Right kidney (tissue), 9 donors: ENCODE data around the gene GSTM4.

ENCODE experiments used
- DNase-seq: peaks from one replicate; pipeline ENCODE4 v3.0.0-alpha.2; 2016
- long read RNA-seq, 8 donors: transcript quantifications; one replicate each; lab custom pipeline, GENCODE V29; 2026

Gene GSTM4
- long read RNA-seq, donor 1, transcript GSTM4-204 (8 exons, 1,412 nt): major isoform, 20 of 25 reads
- long read RNA-seq, donor 1, partial matches to known transcripts: 0 of 25 reads
- long read RNA-seq, donor 1, other reads (novel, unspliced or antisense): 0 of 25 reads
- long read RNA-seq, donor 2, partial matches to known transcripts: 0 of 7 reads
- long read RNA-seq, donor 2, other reads (novel, unspliced or antisense): 0 of 7 reads
- long read RNA-seq, donor 3, transcript GSTM4-204 (8 exons, 1,412 nt): major isoform, 8 of 14 reads
- long read RNA-seq, donor 3, partial matches to known transcripts: 0 of 14 reads
- long read RNA-seq, donor 3, other reads (novel, unspliced or antisense): 0 of 14 reads
- long read RNA-seq, donor 4, transcript GSTM4-204 (8 exons, 1,412 nt): major isoform, 17 of 198 reads
- long read RNA-seq, donor 4, partial matches to known transcripts: 98 of 198 reads
- long read RNA-seq, donor 4, other reads (novel, unspliced or antisense): 81 of 198 reads
- long read RNA-seq, donor 5, transcript GSTM4-204 (8 exons, 1,412 nt): major isoform, 19 of 25 reads
- long read RNA-seq, donor 5, partial matches to known transcripts: 0 of 25 reads
- long read RNA-seq, donor 5, other reads (novel, unspliced or antisense): 0 of 25 reads
- long read RNA-seq, donor 6, transcript GSTM4-204 (8 exons, 1,412 nt): major isoform, 10 of 27 reads
- long read RNA-seq, donor 6, partial matches to known transcripts: 10 of 27 reads
- long read RNA-seq, donor 6, other reads (novel, unspliced or antisense): 0 of 27 reads
- long read RNA-seq, donor 7, transcript GSTM4-204 (8 exons, 1,412 nt): major isoform, 28 of 54 reads
- long read RNA-seq, donor 7, transcript GSTM4-201 (8 exons, 1,321 nt): minor isoform, 8 of 54 reads
- long read RNA-seq, donor 7, partial matches to known transcripts: 15 of 54 reads
- long read RNA-seq, donor 7, other reads (novel, unspliced or antisense): 0 of 54 reads
- long read RNA-seq, donor 8, transcript GSTM4-204 (8 exons, 1,412 nt): major isoform, 22 of 25 reads
- long read RNA-seq, donor 8, partial matches to known transcripts: 0 of 25 reads
- long read RNA-seq, donor 8, other reads (novel, unspliced or antisense): 0 of 25 reads

GRCh38 chr1:109655615-109656519 is at the start of gene GSTM4:
Gene GSTM4, plus strand, starts transcription at chr1:109656099. Its CDS starts 291 bp downstream, at chr1:109656390.
- peak; percentile 91 for DNase-seq

- no peak for DNase-seq
Measured at GRCh38 chr1:109609881-109610280, 46.0 kb upstream of the GSTM4 start.

GRCh38 chr1:109610609-109611307 is 45.1 kb upstream of the GSTM4 start:
- DNase-seq: no peak

GRCh38 chr1:109611308-109611990 is 44.5 kb upstream of the GSTM4 start:
- DNase-seq: no peak

- no peak for DNase-seq
Measured at GRCh38 chr1:109613361-109614147, 42.3 kb upstream of the GSTM4 start.

GRCh38 chr1:109615879-109616278 is 40.0 kb upstream of the GSTM4 start:
- DNase-seq: no peak

- no peak for DNase-seq
Measured at GRCh38 chr1:109616391-109616790, 39.5 kb upstream of the GSTM4 start.

- no peak for DNase-seq
Measured at GRCh38 chr1:109617291-109617801, 38.6 kb upstream of the GSTM4 start.

GRCh38 chr1:109618661-109619575 is 37.0 kb upstream of the GSTM4 start:
- DNase-seq: no peak

- DNase-seq: peak; percentile 80
Measured at GRCh38 chr1:109619576-109620400, 36.1 kb upstream of the GSTM4 start, which contains the start of the genes AMPD2 and GNAT2. Gene AMPD2, plus strand, starts transcription at chr1:109619837. Its CDS starts 1,339 bp downstream, at chr1:109621176. Gene GNAT2, minus strand, starts transcription at chr1:109619616. Its CDS starts 6,746 bp downstream, at chr1:109612870.

- DNase-seq: peak; percentile 78
Measured at GRCh38 chr1:109620401-109620791, 35.5 kb upstream of the GSTM4 start.

GRCh38 chr1:109620841-109621286 is 35.0 kb upstream of the GSTM4 start:
- DNase-seq: peak; percentile 69

GRCh38 chr1:109621379-109622136 is 34.3 kb upstream of the GSTM4 start:
- no peak for DNase-seq

GRCh38 chr1:109622137-109622892 is 33.6 kb upstream of the GSTM4 start:
- no peak for DNase-seq

- DNase-seq: peak; percentile 1
Measured at GRCh38 chr1:109622895-109623294, 33.0 kb upstream of the GSTM4 start.
